HCT116 (cell line): Measurements from ENCODE around the gene CCDC126. TPM values are rescaled to one million over a fixed set of nuclear protein-coding genes. Genes with fewer than 3 reads are reported as not detected.

Experiments used
- ATAC-seq: fragments of 200-7000 bp; cut with Tn5 transposase; 2 replicates; pipeline ENCODE4 v1.9.1; 2020; ENCODE audit warnings: mild to moderate bottlenecking, moderate library complexity
- BruUV-seq: library from RNA; stranded (reverse); fragments of 400-500 nt; replicated peaks from 2 replicates; lab custom pipeline; 2021; lab: Mats Ljungman, UMichigan
- CTCF ChIA-PET: fragments of 300-600 bp; sonication (Branson Sonifier 250); formaldehyde crosslinking; loops from one replicate; lab custom pipeline; 2021; ENCODE audit warnings: antibody characterized with exemption; lab: Charles Lee
- POLR2A ChIA-PET: fragments of 300-600, 350-600 bp; sonication (Branson Sonifier 250); formaldehyde crosslinking; loops from one replicate; lab custom pipeline; 2021; ENCODE audit warnings: antibody characterized with exemption; lab: Charles Lee
- RAD21 ChIA-PET, 2 experiments: fragments of 300-600 bp; sonication (Branson Sonifier 250); formaldehyde crosslinking; loops; one replicate each; lab custom pipeline; 2023; ENCODE audit warnings: low total read pairs in 2 of 2; ENCODE audit not compliant: uncharacterized antibody in 2 of 2, unreplicated experiment in 2 of 2, low non-redundant PET in 1 of 2; lab: Charles Lee
- DNase-seq: peaks from one replicate; pipeline ENCODE4 v3.0.0-alpha.2; 2010; ENCODE audit warnings: low read depth, low spot score
- H2AFZ ChIP-seq: fragments of 200-600 bp; shearing (Covaris generic), sonication (generic); 2 replicates; pipeline ENCODE4 v1.6.1; 2017; ENCODE audit warnings: low read depth, mixed run types, mixed read lengths, antibody characterized with exemption, low read length; ENCODE audit not compliant: poor library complexity, severe bottlenecking
- H3K27ac ChIP-seq: 2 replicates; pipeline ENCODE4 v1.5.1; 2012; ENCODE audit warnings: low read depth, low read length
- H3K27me3 ChIP-seq: fragments of 200-600 bp; sonication (generic); 2 replicates; pipeline ENCODE4 v1.6.1; 2016; ENCODE audit warnings: mixed run types, low read length, mixed read lengths; ENCODE audit not compliant: insufficient read depth
- H3K36me3 ChIP-seq, 2 experiments: fragments of 200-500 bp in 1 of 2; fragments of 200-600 bp in 1 of 2; sonication (Bioruptor generic) in 1 of 2; sonication (generic) in 1 of 2; 2 replicates each; pipeline versions ENCODE4 v1.5.1 to v1.6.1; 2014 to 2016; ENCODE audit warnings: low read length in 2 of 2, inconsistent platforms in 1 of 2, mixed read lengths in 1 of 2, mixed run types in 1 of 2; ENCODE audit not compliant: insufficient read depth in 2 of 2, control insufficient read depth in 1 of 2
- H3K4me1 ChIP-seq, 2 experiments: fragments of 200-600 bp in 1 of 2; sonication (generic) in 1 of 2; 2 replicates each; pipeline versions ENCODE4 v1.5.1 to v1.6.1; 2012 to 2017; ENCODE audit warnings: low read length in 2 of 2, inconsistent platforms in 1 of 2, mild to moderate bottlenecking in 1 of 2, mixed read lengths in 1 of 2, mixed run types in 1 of 2, moderate library complexity in 1 of 2; ENCODE audit not compliant: insufficient read depth in 2 of 2, control insufficient read depth in 1 of 2
- H3K4me2 ChIP-seq: fragments of 200-600 bp; sonication (generic); 2 replicates; pipeline ENCODE4 v1.6.1; 2017; ENCODE audit warnings: mixed run types, low read length, mixed read lengths
- H3K4me3 ChIP-seq, 2 experiments: fragments of 200-600 bp in 1 of 2; sonication (generic) in 1 of 2; replicated peaks in 1 of 2; 2 replicates each; pipeline ENCODE4 v1.5.1; 2011 to 2016; ENCODE audit warnings: low read length in 2 of 2, control low read depth in 1 of 2, low read depth in 1 of 2, mild to moderate bottlenecking in 1 of 2, mixed read lengths in 1 of 2, mixed run types in 1 of 2
- H3K79me2 ChIP-seq: fragments of 200-600 bp; sonication (generic); 2 replicates; pipeline ENCODE4 v1.6.1; 2017; ENCODE audit warnings: mild to moderate bottlenecking, mixed run types, low read length, moderate library complexity, mixed read lengths; ENCODE audit not compliant: insufficient read depth
- H3K9ac ChIP-seq: fragments of 200-600 bp; sonication (generic); 2 replicates; pipeline ENCODE4 v1.6.1; 2016; ENCODE audit warnings: low read length, mixed read lengths
- H3K9me2 ChIP-seq: fragments of 200-600 bp; sonication (generic), shearing (Covaris generic); 2 replicates; pipeline ENCODE4 v1.6.1; 2017; ENCODE audit warnings: mixed run types, mild to moderate bottlenecking, moderate library complexity; ENCODE audit not compliant: insufficient read depth
- H3K9me3 ChIP-seq, 2 experiments: fragments of 200-500 bp in 1 of 2; fragments of 200-600 bp in 1 of 2; sonication (Bioruptor generic) in 1 of 2; sonication (generic) in 1 of 2; 2 replicates each; pipeline ENCODE4 v1.6.1; 2014 to 2017; ENCODE audit warnings: low read length in 2 of 2, mixed read lengths in 2 of 2, inconsistent platforms in 1 of 2, low read depth in 1 of 2, mild to moderate bottlenecking in 1 of 2, mixed run types in 1 of 2, moderate library complexity in 1 of 2; ENCODE audit not compliant: control insufficient read depth in 1 of 2, insufficient read depth in 1 of 2
- H4K20me1 ChIP-seq: fragments of 200-600 bp; sonication (generic), shearing (Covaris generic); 2 replicates; pipeline ENCODE4 v1.6.1; 2017; ENCODE audit warnings: mixed run types, mild to moderate bottlenecking, moderate library complexity; ENCODE audit not compliant: insufficient read depth
- ATF3 ChIP-seq: IDR thresholded peaks from 2 replicates; pipeline ENCODE4 v1.6.1; 2012
- CBX3 ChIP-seq: IDR thresholded peaks from 2 replicates; pipeline ENCODE4 v1.6.1; 2012; ENCODE audit warnings: low read depth
- EGR1 ChIP-seq: IDR thresholded peaks from 2 replicates; pipeline ENCODE4 v1.6.1; 2012; ENCODE audit warnings: low read depth
- EZH2 ChIP-seq: fragments of 200-600 bp; sonication (generic); IDR thresholded peaks from 2 replicates; pipeline ENCODE4 v1.6.1; 2017; ENCODE audit warnings: antibody characterized with exemption, mixed run types
- EZH2phosphoT487 ChIP-seq: fragments of 200-600 bp; IDR thresholded peaks from 2 replicates; pipeline ENCODE4 v1.6.1; 2018; ENCODE audit warnings: antibody characterized with exemption, borderline replicate concordance
- FOSL1 ChIP-seq: IDR thresholded peaks from 2 replicates; pipeline ENCODE4 v1.6.1; 2012; ENCODE audit warnings: low read depth
- JUND ChIP-seq: IDR thresholded peaks from 2 replicates; pipeline ENCODE4 v1.6.1; 2012
- MAX ChIP-seq: IDR thresholded peaks from 2 replicates; pipeline ENCODE4 v1.6.1; 2012
- POLR2A ChIP-seq: IDR thresholded peaks from 2 replicates; pipeline ENCODE4 v1.7.0; 2011; ENCODE audit warnings: borderline replicate concordance; ENCODE audit not compliant: insufficient read depth, insufficient read length; ENCODE audit errors: extremely low read depth
- POLR2AphosphoS5 ChIP-seq: IDR thresholded peaks from 2 replicates; pipeline ENCODE4 v1.6.1; 2011; ENCODE audit warnings: mild to moderate bottlenecking, low read depth, low read length, moderate library complexity
- RAD21 ChIP-seq: IDR thresholded peaks from 2 replicates; pipeline ENCODE4 v1.6.1; 2012; ENCODE audit warnings: low read depth, mild to moderate bottlenecking
- SIN3A ChIP-seq: IDR thresholded peaks from 2 replicates; pipeline ENCODE4 v1.6.1; 2012; ENCODE audit warnings: low read depth
- TCF7L2 ChIP-seq: IDR thresholded peaks from 2 replicates; pipeline ENCODE4 v1.7.0; 2011; ENCODE audit warnings: borderline replicate concordance, inconsistent platforms; ENCODE audit not compliant: insufficient read depth, insufficient read length; ENCODE audit errors: extremely low read depth
- YY1 ChIP-seq: IDR thresholded peaks from 2 replicates; pipeline ENCODE4 v1.6.1; 2011; ENCODE audit warnings: low read length, low read depth, moderate library complexity, mild to moderate bottlenecking; ENCODE audit not compliant: insufficient replicate concordance; ENCODE audit errors: extremely low read depth
- ZBTB33 ChIP-seq: IDR thresholded peaks from 2 replicates; pipeline ENCODE4 v1.6.1; 2011; ENCODE audit warnings: mild to moderate bottlenecking, low read length, moderate library complexity; ENCODE audit not compliant: insufficient replicate concordance; ENCODE audit errors: extremely low read depth
- ZFX ChIP-seq: fragments of 450-650 bp; IDR thresholded peaks from 2 replicates; pipeline ENCODE4 v1.6.1; 2017
- ZNF274 ChIP-seq: fragments of 200-500 bp; sonication (Bioruptor generic); IDR thresholded peaks from 2 replicates; pipeline ENCODE4 v1.6.1; 2014; ENCODE audit warnings: mild to moderate bottlenecking, low read depth, low read length, inconsistent platforms
- intact Hi-C: fragments of 100-400 bp; cut with micrococcal nuclease; formaldehyde crosslinking; loops from 2 replicates; pipeline ENCODE4 v1.10.0; 2022
- total RNA-seq: library from RNA; stranded (reverse); gene quantifications from one replicate; pipeline ENCODE4 v1.2.1, GENCODE V29; 2021; ENCODE audit not compliant: unreplicated experiment
- TF ChIP-seq, protein P1 (sequence below), 3 experiments: fragments of 200-600 bp in 1 of 3; sonication (generic) in 1 of 3; IDR thresholded peaks in 2 of 3; conservative IDR thresholded peaks in 1 of 3; 2 replicates each; pipeline ENCODE4 v1.5.1; 2012 to 2017; ENCODE audit warnings: low read depth in 2 of 3, low read length in 2 of 3, antibody characterized with exemption in 1 of 3, borderline replicate concordance in 1 of 3, control low read depth in 1 of 3, mild to moderate bottlenecking in 1 of 3, mixed read lengths in 1 of 3, mixed run types in 1 of 3, moderate library complexity in 1 of 3; ENCODE audit not compliant: insufficient read depth in 1 of 3

Gene CCDC126
- total RNA-seq, 1 experiment from 2014 or later, result 5.0 TPM

- BruUV-seq, result no TSS peak
- Histone ChIP-seq H4K20me1 (no peaks in the 10 kb centered on the region), H3K9me2 (no peaks in the 10 kb centered on the region), H2AFZ (no peak overlapping the region), H3K27ac (no peak overlapping the region), H3K79me2 (no peaks in the 10 kb centered on the region), H3K4me2 (no peak overlapping the region), H3K9ac (no peak overlapping the region), H3K36me3 (no peaks in the 10 kb centered on the region), H3K4me1 (no peaks in the 10 kb centered on the region), H3K9me3 (no peaks in the 10 kb centered on the region), H3K4me3 (no peak overlapping the region), H3K27me3 (no peaks in the 10 kb centered on the region)
- TF ChIP-seq POLR2A (no peak), FOSL1 (no peak), EZH2 (no peak), EGR1 (no peak), RAD21 (no peak), POLR2AphosphoS5 (no peak), SIN3A (no peak), ZFX (no peak)
- DNase-seq, result no peak
- CTCF ChIA-PET, result no interaction called here
- intact Hi-C loops, result no loop called here
- POLR2A ChIA-PET, result no interaction called here
- RAD21 ChIA-PET, result interaction anchor here in 1 of 2 experiments (0.6 kb wide), 1 partner anchor 47 kb away, joined by 4 read pairs; no protein-coding TSS in a partner anchor
- no peak for ATAC-seq
Measured at GRCh38 chr7:23628370-23628769, 31.2 kb downstream of the CCDC126 start.

GRCh38 chr7:23633417-23633816, 36.2 kb downstream of the CCDC126 start:
- H3K36me3 ChIP-seq, result no peaks in the 10 kb centered on the region
- no peak for DNase-seq
- no peak overlapping the region for H2AFZ ChIP-seq
- no peak for ATAC-seq
- H3K9me3 ChIP-seq, result no peaks in the 10 kb centered on the region
- no peak overlapping the region for H3K9ac ChIP-seq
- no TSS peak for BruUV-seq
- no peaks in the 10 kb centered on the region for H3K4me1 ChIP-seq
- no peak overlapping the region for H3K27ac ChIP-seq
- H4K20me1 ChIP-seq, result no peaks in the 10 kb centered on the region
- intact Hi-C loops, result no loop called here
- H3K4me2 ChIP-seq, result no peak overlapping the region
- no peaks in the 10 kb centered on the region for H3K9me2 ChIP-seq
- ChIA-PET POLR2A (no interaction called here), CTCF (no interaction called here), RAD21 (no interaction called here)
- H3K4me3 ChIP-seq, result no peak overlapping the region
- H3K79me2 ChIP-seq, result no peaks in the 10 kb centered on the region
- H3K27me3 ChIP-seq, result no peaks in the 10 kb centered on the region
- TF ChIP-seq ZNF274 (no peak), TCF7L2 (no peak), CBX3 (no peak), YY1 (no peak), ATF3 (no peak), FOSL1 (no peak), JUND (no peak), SIN3A (no peak), POLR2A (no peak), EZH2phosphoT487 (no peak), EZH2 (no peak), MAX (no peak), RAD21 (no peak), ZBTB33 (no peak), POLR2AphosphoS5 (no peak)
- TF ChIP-seq, protein P1, sequence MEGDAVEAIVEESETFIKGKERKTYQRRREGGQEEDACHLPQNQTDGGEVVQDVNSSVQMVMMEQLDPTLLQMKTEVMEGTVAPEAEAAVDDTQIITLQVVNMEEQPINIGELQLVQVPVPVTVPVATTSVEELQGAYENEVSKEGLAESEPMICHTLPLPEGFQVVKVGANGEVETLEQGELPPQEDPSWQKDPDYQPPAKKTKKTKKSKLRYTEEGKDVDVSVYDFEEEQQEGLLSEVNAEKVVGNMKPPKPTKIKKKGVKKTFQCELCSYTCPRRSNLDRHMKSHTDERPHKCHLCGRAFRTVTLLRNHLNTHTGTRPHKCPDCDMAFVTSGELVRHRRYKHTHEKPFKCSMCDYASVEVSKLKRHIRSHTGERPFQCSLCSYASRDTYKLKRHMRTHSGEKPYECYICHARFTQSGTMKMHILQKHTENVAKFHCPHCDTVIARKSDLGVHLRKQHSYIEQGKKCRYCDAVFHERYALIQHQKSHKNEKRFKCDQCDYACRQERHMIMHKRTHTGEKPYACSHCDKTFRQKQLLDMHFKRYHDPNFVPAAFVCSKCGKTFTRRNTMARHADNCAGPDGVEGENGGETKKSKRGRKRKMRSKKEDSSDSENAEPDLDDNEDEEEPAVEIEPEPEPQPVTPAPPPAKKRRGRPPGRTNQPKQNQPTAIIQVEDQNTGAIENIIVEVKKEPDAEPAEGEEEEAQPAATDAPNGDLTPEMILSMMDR (IDR thresholded peaks at IDR 0.05 in 2 of 3, conservative IDR thresholded peaks at IDR 0.05 in 1 of 3; ENCODE audit: borderline replicate concordance in 1 of 3, insufficient read depth in 1 of 3, low read depth in 2 of 3, low read length in 2 of 3), result no peak
